GM10266 (cell line): ENCODE results near the gene IFNK.

Source experiments
- DNase-seq: peaks from one replicate; pipeline ENCODE4 v3.0.0; 2012; ENCODE audit errors: extremely low spot score
- TF ChIP-seq, protein P1 (sequence below): IDR thresholded peaks from 2 replicates; pipeline ENCODE4 v1.5.1; 2012; ENCODE audit warnings: mild to moderate bottlenecking, low read depth; ENCODE audit not compliant: control insufficient read depth, insufficient read depth; ENCODE audit errors: missing control alignments

Gene IFNK

DNA sequence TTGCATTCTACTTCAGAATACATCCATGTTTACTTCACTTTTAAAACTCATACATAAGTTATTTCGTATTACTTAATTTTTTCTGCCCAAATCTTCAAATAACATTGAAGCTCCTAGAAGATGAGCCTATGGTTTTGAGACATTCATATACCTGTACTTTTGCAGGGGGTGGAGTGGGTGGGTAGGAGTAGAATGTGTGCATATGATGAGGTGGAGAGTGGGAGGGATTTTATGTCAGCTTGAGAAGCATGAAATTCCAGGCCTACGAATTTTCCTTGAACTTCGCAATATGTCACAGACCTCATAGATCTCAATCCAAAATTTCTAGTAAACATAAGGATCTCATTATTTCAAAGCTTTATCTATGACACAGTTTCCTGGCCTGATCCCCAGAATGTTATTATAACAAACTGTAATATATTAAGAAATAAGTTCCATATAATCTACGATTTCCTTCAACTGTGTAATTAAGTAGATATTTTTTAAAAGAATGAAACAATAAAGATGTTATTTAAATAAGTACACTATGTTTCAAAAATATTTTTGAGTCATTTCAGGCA lies 25.2 kb downstream of the IFNK start:
- TF ChIP-seq, protein P1, sequence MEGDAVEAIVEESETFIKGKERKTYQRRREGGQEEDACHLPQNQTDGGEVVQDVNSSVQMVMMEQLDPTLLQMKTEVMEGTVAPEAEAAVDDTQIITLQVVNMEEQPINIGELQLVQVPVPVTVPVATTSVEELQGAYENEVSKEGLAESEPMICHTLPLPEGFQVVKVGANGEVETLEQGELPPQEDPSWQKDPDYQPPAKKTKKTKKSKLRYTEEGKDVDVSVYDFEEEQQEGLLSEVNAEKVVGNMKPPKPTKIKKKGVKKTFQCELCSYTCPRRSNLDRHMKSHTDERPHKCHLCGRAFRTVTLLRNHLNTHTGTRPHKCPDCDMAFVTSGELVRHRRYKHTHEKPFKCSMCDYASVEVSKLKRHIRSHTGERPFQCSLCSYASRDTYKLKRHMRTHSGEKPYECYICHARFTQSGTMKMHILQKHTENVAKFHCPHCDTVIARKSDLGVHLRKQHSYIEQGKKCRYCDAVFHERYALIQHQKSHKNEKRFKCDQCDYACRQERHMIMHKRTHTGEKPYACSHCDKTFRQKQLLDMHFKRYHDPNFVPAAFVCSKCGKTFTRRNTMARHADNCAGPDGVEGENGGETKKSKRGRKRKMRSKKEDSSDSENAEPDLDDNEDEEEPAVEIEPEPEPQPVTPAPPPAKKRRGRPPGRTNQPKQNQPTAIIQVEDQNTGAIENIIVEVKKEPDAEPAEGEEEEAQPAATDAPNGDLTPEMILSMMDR, result no peak
- DNase-seq, result no peak

DNA sequence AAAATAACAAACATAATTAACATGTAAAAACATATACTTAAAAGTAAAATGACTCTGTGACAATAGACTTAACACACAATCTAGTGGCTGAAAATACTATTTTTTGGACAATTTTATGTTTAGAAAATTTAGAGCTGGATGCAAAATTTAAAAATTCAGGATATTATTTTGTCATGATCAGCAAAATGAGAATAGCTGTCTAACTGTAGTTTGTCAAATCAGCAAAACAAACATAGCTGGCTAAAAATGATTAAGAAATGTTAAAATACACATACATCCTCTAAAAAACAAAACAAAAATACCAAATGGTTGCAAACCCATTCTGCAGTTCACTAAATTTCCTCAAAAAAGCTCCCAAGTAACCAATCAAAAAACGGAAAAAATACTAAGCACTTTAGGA lies 30.6 kb downstream of the IFNK start:
- TF ChIP-seq, protein P1, result no peak
- no peak for DNase-seq

DNA sequence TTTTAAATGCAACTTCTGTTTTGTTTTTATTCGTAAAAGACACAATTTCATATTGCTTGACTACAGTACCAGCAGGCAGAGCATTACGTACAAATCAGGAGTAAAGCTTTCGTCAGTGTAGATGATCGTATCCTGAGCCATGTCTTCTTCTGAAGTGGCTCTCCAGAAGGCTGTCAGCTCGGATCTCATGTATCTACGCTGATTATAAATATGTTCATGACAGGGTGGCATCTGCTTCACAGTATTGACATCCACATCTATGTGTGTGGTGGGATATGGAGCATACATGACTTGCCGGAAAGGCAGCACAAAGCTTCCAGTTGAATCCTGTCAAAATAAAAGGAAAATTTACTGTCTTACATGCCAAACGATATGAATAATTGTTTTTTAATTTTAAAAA lies 32.4 kb downstream of the IFNK start:
- DNase-seq, result no peak
- TF ChIP-seq, protein P1, result no peak

DNA sequence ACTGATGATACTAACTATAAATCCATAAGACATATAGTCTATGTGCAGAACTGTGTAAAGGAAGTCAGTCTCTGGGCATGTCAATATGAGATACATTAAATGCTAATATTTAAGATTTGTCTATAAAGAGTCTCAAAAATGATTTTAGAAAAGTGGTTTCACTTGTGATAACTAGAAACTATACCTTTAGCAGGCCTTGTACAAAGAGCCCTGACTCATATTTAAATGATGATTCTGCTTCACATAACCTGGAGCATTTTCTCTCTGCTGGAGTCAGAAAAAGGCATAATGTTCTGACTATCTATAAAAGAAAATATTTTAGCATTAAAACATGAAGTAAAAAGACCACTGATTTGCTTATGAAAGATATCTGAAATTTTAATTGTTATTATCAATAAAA lies 34.2 kb downstream of the IFNK start:
- TF ChIP-seq, protein P1, result no peak
- no peak for DNase-seq

DNA sequence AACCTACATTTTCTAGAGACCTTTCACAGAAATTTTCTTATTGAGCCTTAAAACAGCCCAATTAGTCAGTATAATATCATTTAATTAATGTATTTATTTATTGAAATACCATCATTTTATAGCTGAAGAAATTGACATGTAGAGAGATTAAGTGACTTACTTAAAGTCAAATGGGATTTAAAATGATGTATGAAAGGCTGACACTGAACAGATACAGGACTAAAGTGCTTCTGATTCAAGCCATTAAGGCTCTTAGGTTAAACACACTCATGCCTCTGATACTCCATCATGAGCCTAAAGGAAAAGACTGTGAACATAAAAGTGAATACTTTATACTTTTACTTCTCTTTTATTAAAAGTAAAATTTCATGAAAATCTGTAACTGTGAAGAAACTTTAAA lies 36.4 kb downstream of the IFNK start:
- TF ChIP-seq, protein P1, result no peak
- DNase-seq, result no peak

DNA sequence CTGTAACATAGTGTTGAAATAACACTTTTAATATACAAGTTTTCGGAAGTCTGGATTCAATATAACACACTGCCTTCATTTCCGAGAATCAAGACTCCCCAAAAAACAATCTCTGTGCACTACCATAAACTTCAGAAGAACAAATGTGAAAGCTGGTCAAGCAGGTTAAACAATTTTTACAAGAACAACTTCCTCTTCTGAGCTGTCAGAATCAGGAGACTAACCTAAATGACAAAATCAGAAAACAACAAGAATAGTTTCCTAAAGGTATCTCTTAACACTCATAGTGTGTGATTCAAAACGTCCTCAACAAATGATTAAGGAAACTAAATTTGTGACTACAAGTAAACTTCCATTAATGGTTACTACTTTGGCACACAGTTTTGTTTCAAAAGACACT lies 37.6 kb downstream of the IFNK start:
- TF ChIP-seq, protein P1, result no peak
- no peak for DNase-seq

DNA sequence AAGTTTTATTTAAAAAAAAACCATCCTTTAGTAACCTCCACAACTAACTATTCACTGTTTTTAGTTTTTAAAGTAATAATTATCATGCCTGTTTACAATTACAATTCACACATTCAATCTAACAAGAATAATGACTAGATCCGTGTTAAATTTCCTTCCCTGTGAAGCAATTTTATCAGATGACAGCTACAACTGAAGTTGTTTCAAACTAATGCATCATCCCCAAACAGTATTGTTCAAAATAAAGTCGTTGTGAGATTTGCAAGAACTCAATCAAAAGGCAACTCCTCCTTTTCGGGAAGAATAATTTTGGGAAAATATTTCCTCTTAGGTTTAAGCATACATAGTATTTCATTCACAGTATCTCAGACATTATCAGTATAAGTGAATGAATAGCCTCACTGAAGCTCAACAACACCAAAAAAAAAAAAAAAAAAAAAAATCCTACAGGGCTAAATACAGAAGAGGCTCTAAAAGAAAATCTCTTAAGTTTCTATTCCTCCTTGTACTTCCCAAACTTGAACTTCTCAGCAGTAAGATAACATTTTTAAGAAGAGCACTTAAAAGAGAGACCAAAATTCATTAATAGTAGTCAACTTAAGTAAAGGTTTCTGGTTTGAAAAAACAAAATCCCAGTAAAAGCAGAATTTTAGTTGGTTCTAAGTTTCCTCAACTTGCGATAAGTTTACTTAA lies 39.8 kb downstream of the IFNK start:
- TF ChIP-seq, protein P1, result no peak

More for the DNA sequence above, 39.8 kb downstream of the IFNK start:
- DNase-seq, result no peak
